HG03354 (cell line): ENCODE measurements around the gene FXYD3.

Source experiments
- ATAC-seq: cut with Tn5 transposase; IDR thresholded peaks from one replicate; pipeline ENCODE4 v1.9.1; 2021; ENCODE audit warnings: mild to moderate bottlenecking; ENCODE audit not compliant: unreplicated experiment, poor library complexity, severe bottlenecking

FXYD3 gene

DNA sequence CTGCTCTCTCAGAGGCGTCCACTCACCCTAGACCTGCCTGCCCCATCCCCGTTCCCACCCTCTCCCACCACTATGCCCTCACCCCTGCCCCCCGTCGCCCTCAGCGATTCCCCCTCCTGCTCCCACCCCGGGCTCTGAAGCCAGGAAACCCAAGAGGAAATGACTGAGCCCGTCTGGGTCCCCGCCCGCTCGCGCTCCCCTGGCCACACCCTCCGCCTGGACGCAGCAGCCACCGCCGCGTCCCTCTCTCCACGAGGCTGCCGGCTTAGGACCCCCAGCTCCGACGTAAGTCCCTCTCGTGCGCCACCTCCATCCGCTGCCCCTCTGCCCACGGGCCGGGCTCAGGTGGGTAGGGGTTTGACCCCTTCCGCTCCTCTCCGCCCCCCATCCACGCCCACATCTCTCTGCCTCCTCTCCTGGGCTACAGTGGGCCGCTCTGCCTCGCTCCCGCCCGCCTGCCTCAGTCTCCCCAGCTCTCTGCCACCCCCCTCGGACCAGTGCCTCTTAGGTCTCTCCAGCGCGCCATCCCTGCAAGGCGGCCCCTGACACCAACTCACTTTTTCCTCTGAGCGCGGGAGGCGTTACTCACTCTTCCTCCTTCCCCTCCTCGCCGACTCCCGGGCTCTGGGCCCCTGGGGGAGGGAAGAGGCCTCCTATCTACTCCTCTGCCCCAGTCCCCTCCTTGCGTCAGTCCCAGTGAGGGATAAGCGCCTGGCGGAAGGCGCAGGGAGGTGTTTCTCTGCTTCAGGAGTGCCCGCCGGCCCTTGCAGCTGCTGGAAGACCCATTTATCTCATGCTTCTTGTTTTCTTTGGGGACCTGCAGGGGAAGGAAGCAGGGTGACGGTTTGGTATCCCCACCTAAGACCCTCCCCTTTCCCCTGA lies 39.1 kb downstream of the FXYD3 start, which contains the start of gene FXYD5:
FXYD5 (plus strand) TSS at position 211 of the 882 bp plus-strand sequence. CDS start 816 bp downstream, outside the sequence.
- peak; percentile 63 for ATAC-seq

- ATAC-seq: peak; percentile 17
These were observed 39.8 kb downstream of the FXYD3 start for GRCh38 chr19:35155441-35155840.

DNA sequence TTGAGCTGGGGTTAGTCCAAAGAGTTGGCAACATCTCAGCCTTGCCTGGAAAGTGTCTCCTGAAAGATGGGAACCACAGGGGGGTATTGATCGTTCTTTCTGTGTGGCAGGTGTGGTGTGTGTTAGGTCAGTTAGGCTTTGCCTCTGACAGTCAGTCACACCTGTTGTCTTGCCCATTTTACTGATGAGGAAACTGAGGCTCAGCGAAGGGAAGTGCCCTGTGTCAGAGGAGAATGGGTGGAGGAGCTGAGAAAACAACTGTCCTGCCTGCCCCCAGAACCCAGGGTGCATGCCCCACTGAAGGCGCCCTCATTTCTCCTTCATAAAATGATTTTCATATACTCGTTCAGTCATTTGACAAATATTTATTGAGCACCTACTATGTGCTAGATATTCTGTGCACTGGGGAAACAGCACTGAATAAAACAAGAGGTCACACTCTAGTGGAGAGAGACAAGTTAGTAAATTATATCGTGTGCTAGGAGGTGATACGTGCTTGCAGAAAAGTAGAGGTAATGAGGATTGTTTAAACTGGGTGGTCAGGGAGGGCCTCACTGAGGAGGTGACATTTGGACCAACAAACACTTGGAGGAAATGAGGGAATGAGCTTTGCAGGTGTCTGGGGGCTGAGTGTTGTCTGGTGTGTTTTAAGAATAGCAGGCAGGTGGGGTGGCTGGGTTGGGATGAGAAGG lies 40.5 kb downstream of the FXYD3 start:
- ATAC-seq: no peak

DNA sequence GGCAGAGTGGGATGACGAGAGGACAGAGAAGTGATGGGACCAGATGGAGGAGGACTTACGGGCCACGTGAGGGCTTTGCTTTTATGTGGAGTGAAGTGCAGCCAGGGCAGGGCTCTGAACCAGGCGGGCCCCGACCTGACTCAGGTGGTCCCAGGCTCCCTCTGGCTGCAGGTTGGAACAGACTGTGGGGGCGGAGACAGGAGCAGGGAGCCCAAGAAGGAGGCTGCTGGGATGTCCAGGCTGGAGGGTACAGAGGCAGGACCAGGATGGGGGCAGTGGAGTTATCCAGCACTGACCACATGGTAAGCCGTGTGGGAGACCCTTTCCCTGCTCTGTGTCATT lies 41.0 kb downstream of the FXYD3 start:
- no peak for ATAC-seq

GRCh38 chr19:35157431-35157830 lies 41.8 kb downstream of the FXYD3 start:
- ATAC-seq: no peak

DNA sequence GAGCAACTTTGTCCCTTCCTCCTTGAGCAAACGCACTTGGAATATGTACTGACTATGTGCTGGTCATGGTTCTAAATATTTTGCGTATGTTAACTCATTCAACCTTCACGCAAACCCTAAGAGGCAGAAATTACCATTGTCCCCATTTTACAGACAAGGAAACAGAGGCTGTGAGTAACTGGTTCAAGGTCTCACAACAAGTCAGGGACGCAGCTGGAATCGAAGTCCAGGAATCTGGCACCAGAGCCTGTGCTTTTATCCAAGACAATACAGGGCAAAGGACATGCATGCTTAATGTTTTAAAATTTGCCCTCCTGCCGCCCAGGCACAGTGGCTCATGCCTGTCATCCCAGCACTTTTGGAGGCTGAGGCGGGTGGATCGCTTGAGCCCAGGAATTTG lies 44.0 kb downstream of the FXYD3 start:
- ATAC-seq: no peak

GRCh38 chr19:35160629-35161433 lies 45.2 kb downstream of the FXYD3 start:
- ATAC-seq: no peak

GRCh38 chr19:35161434-35161743 lies 45.8 kb downstream of the FXYD3 start:
- no peak for ATAC-seq

DNA sequence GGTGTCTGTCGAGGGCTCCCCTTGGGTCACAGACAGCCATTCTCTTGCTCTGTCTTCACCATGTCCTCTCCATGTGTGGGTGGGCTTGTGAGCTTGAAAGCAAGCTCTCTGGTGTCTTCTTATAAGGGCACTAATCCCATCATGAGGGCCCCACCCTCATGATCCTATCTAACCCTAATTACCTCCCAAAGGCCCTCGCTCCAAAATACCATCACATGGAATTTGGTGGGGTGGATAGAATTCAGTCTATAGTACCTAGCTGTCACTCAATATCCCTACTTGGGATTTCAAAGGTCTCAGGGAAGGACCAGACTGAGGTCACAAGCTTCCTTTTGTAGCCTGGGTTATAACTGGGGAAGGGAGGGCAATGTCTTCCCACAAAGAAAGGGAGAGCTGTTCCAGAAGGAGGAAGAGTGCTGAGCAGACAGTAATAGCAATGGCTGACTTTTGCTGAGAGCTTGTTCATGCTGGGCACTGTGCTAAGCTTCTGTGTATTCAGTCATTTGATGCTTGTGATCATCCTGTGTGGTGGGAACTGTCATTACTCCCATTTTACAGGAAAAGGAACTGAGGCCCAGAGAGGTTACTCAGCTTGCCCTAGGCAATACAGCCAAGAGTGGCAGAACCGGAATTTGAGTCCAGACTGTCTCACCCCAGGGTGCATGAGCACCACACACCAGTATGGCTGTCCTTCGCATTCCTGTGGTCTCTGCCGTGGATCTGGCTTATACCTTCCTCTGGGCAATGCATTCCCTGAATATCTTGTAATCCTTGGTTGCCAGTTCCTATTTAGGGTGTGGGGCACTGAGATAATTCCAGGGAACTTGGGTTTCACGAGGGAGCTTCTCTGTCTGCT lies 47.1 kb downstream of the FXYD3 start:
- no peak for ATAC-seq

GRCh38 chr19:35164418-35164817 lies 48.8 kb downstream of the FXYD3 start:
- ATAC-seq: no peak

- no peak for ATAC-seq
These were observed 49.8 kb downstream of the FXYD3 start for GRCh38 chr19:35165200-35166058.

- ATAC-seq: no peak
These were observed 50.8 kb downstream of the FXYD3 start for GRCh38 chr19:35166100-35167063.

GRCh38 chr19:35167251-35168119 lies 51.9 kb downstream of the FXYD3 start:
- ATAC-seq: no peak

GRCh38 chr19:35168196-35168595 lies 52.6 kb downstream of the FXYD3 start:
- ATAC-seq: no peak

DNA sequence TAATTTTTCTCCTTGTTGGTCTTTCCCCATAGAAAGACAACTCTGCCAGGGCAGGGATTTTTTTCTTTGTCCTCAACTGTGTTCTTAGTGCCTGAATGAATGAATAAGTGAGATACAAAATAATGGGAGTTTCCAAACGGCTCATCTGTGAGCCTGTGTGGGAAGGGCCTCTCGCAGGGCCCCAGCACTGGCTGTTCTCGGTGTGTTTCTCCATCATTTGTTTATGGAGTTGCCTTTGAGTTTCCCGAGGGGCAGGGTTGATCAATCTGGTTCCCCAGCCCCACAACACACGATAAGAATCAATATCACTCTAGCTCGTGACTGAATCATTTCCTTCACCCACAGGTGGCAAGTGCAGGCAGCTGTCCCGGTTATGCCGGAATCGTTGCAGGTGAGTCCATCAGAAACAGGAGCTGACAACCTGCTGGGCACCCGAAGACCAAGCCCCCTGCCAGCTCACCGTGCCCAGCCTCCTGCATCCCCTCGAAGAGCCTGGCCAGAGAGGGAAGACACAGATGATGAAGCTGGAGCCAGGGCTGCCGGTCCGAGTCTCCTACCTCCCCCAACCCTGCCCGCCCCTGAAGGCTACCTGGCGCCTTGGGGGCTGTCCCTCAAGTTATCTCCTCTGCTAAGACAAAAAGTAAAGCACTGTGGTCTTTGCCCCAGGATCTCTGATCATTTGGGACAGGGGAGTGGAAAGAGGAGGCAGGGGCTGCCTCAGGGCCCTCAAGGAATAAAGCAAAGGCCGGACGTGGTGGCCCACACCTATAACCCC lies 53.8 kb downstream of the FXYD3 start:
- ATAC-seq: no peak
